Kidney capillary endothelial cell (primary cell): ENCODE data around the gene DIS3.
"Not testable (repeated sequence)": the region's sequence is repeated elsewhere in the genome, so short reads cannot be mapped to it uniquely, and the experiment has no call there.

Experiments used
- DNase-seq: peaks from one replicate; pipeline ENCODE4 v3.0.0-alpha.2; 2018; ENCODE audit warnings: low spot score

Gene DIS3

DNA sequence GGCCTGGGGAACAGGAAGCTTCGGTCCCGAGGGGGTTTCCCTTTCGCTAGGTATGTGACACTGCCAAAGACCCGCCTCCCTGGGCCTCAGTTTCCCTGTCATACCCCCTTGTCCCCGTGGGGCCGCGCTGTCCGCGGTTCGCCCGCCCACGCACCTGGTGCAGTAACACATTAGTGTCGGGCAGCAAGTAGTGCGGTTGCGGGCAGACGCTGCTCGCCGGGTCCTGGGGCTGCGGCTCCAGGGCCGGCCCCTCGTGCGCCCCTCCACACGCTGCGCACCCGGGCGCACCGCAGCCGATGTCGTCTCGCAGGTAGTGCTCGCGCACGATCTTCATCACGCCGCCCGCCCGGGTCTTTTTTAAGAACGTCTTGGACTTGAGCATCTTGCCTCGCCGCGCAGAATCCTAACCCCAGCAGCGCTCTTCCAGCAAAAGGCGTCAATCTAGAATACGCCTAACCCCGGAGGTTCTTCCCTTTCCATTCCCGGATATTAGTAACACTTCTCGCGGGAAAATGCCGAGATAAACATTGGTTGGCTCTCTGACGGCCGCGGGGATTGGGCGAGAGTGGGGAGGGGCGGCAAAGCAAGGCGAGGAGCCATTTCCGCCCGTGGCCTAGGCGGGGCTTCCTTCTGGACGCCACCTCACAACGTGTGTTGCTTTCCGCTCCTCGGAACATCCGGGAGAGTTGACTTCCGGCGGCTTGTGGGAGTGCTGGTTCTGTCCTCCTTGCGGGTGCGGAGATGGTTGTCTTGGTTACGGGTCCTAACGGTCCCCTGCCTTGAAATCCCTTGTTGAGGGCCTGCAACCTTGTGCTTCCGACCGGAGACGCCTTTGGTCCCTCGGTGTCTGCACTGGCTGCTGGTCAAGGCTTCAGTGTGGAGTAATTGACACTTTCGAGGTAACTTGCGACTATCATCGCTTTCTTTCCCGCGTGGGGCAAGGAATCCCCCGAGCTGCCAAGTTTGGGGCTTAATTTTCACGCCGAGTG is at the start of gene DIS3, which contains the start of gene PIBF1:
TSS of gene DIS3 (minus strand) at position 450 of the 989 bp plus-strand sequence. CDS start at position 382, 68 bp downstream.
TSS of gene PIBF1 (plus strand) at position 683 of the 989 bp plus-strand sequence. CDS start 1,337 bp downstream, outside the sequence.
- peak; percentile 97 for DNase-seq

- no peak for DNase-seq
Observed at GRCh38 chr13:72823724-72824123, 42.0 kb upstream of the DIS3 start.

DNA sequence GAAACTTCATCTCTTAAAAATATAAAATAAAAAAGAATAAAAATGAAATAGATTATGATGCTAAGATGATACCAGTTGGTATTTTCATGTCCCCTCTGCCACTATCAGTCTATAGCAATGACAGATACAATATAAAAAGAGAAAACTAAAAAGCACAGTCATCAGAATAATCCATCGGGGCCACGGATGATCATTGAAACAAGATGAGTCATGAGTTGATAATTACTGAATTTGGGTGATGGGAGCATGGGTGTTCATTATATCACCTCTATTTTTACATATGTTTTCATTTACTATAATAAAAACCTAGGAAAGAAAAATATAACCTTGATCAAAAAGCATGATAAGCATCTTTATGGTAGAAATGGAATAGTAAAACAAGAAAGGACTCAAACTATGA is 41.4 kb upstream of the DIS3 start:
- DNase-seq, result no peak

DNA sequence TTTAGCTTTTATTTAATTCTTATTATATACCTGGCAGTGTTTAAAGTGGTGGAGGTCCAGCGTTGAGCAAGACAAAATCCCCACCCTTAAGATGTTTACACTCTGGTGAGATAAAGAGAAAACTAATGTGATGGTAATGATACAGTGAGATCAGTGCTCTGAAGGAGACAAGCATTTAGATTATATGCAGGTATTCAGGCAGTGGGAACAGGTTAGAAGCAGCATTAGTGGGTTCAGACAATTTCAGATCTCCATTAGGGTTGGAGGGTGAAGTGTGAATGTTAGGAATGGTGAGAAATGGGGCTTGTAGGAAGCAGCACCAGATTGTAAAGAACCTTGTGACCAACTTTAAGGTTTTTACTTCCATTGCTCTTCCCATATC is 39.2 kb upstream of the DIS3 start:
- DNase-seq, result no peak

DNA sequence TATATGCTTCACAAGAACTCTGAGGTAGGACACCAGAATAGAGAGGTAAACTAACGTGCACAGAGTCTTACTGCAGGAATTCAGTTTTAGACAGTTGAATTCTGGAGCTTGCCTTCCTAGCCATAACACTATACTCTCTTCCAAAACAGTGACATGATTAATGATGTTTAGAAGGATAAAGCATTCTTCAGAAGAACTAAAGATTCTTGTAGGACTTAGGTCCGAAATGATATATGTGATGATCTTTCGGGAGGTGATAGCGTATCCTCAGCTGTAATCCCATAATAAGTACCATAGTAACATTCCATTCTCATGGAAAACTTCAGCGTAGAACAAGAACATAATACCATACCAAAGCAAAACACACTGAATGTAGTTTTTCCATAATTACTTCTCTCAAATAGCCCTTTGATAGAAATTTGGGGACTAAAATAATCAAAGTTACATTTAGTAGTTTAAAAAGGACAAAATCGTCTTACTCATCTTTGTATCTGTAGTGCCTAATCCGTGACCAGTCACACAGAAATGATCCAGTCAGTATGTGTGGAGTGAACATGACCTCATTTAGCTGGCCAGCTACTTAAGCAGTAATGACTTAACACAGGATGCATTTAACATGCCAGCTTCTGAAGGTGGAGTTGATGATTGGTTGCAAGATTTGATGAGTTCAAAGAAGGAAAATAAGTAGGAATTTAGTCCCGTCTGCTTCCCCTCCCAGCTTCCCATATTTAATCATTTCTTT is 38.6 kb upstream of the DIS3 start:
- DNase-seq, result no peak

GRCh38 chr13:72808917-72809500 is 27.3 kb upstream of the DIS3 start:
- DNase-seq, result peak; percentile 6

GRCh38 chr13:72806514-72806913 is 24.8 kb upstream of the DIS3 start:
- not testable (repeated sequence) for DNase-seq

GRCh38 chr13:72805676-72806346 is 24.1 kb upstream of the DIS3 start:
- DNase-seq, result no peak

DNA sequence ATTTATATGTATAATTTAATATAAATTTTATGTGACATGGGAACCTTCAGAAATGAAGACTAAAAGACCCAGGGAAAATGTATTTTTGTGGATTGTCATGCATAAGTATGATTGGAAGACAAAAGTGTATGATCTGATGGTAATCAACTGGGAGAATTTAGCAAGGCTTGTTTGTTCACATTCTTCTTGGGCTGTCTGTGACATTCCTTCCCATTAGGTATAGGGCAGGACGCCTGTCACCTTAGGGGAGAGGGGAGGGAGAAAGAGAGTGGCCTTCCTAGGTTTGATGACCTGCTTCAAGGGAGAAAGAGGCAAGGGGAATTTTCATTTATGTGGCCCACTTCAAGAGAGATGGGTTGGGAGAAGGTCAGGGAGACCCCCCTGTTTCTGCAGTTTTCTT is 22.6 kb upstream of the DIS3 start:
- no peak for DNase-seq

GRCh38 chr13:72798817-72799216 is 17.1 kb upstream of the DIS3 start:
- no peak for DNase-seq

DNA sequence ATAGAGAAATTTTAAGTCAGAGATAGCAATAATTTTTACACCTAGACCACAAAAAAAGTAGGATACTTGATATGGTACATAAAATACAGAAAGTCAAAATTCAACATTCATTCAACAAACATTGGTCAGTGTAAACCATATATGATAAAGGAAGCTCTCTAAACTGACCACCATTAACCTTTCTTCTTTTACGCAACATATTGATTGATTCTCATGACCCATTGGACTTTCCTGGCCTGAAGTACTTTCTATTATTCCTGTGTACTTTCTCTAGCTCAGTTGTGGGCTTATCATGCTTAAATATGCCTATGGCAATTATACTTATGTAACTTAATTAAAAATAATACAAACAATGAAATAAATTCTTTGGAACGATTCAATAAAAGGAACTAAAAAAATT is 10.9 kb upstream of the DIS3 start:
- DNase-seq, result no peak

DNA sequence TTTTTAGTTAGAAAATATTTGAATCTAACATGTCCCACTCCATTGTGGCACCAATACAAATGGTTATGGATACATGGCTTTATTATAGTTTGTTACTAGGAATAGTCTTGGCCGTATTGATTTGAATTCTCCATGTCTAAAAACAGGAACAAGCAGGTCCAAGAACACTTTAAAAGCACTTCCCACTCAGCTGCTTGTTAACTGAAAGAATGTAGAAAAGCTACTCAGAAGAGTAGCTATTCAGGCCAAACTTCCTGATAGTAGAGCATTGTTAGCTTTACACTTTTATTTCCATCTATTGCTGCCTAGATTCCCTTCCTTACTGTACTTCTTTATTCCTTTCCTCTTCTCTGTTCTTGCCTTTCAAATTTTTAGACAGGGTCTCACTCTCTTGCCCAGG is 7.1 kb upstream of the DIS3 start:
- no peak for DNase-seq

DNA sequence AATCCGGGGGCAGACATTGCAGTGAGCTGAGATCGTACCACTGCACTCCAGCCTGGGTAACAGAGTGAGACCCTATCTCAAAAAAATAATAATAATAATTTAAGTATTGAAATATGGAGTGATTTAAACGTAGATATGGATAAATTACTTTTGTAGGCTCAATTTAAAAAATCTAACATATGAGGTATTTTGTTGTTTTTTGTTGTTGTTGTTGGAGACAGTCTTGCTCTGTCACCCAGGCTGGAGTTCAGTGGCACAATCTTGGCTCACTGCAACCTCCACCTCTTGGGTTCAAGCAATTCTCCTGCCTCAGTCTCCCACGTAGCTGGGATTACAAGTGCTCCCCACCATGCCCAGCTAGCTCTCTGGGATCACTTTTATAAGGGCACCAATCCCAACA is 3.0 kb upstream of the DIS3 start:
- DNase-seq, result not testable (repeated sequence)

GRCh38 chr13:72782717-72783116 is 1.0 kb upstream of the DIS3 start:
- no peak for DNase-seq

DNA sequence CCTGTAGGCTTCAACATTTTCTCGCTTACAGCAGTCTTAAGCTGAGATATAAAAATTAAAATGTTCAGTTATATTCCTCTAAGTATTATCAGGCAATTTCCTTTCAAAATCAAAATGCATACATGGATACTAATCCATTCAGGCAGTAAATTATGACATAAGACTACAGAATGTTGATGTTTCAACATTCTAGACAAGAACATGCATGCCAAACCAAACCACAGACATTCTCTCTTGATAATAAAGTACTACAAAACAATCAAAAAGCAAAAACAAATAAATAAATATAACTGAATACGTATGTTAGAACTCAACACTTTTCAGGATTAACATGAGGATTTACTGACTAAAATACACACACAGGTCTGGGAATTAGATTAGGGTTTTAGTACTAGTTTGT is 7.7 kb downstream of the DIS3 start:
- no peak for DNase-seq

GRCh38 chr13:72763411-72763810 is 18.3 kb downstream of the DIS3 start:
- no peak for DNase-seq

DNA sequence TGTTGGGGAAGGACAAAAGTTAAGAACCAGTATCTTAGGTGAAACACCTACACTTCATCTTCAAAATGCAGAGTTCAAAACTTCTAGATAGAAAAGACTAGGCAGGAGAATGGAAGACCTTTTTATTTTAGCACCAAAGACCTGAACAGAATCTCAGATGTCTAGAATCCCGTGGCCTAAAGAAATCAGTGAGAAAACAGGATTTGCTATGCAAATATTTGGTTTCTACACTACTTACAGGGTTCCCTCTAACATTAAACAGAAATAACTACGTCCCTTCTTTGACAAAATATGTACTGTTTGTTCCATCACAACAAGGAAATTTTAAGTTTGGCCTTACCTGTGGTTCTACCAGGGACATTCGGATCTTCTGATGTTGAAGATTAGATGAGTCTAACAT is 21.5 kb downstream of the DIS3 start:
- DNase-seq, result no peak

DNA sequence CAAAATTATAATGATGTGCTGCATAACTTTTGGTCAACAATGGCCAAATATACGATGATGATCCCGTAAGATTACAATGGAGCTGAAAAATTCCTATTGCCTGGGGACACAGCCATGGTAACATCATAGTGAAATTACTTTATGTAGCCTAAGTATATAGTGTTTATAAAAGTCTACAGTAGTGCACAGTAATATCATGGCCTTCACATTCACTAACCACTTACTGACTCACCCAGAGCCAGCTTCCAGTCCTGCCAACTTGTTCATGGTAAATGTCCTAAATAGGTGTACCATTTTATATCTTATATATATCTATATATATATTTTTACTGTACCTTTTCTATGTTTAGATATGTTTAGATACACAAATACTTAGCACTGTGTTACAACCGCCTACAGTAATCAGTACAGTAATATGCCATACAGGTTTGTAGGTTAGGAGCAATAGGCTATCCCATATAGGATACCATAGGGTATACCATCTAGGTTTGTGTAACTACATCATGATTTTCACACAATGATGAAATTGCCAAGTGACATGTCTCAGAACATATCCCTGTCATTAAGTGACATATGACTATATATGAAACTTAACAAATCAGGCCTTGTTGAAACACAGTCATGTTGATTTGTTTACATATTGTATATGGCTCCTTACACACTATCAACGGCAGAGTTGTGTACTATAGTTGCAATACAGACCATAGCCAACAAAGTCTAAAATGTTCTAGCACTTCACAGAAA is 23.7 kb downstream of the DIS3 start:
- DNase-seq, result no peak

- no peak for DNase-seq
Observed at GRCh38 chr13:72754111-72754510, 27.6 kb downstream of the DIS3 start.

DNA sequence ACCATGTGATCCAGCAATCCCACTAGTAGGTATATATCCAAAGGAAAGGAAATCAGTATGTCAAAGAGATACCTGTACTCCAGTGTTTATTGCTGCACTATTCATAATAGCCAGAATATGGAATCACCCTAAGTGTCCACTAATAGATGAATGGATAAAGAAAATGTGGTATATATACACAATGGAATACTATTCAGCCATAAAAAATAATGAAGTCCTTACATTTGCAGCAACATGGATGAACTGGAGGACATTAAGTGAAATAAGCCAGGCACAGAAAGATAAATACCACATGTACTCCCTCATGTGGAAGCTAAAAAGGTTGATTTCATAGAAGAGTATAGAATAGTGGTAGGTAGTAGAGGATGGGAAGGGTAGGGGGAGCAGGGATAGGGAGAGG is 30.5 kb downstream of the DIS3 start:
- DNase-seq, result no peak

- no peak for DNase-seq
Observed at GRCh38 chr13:72745260-72745659, 36.4 kb downstream of the DIS3 start.
